Activated effector memory CD4-positive, alpha-beta T cell treated with Interleukin-2 at 50 U/mL for 16 hours (primary cell): Measurements from ENCODE around the gene PMVK.

ENCODE experiments used
- DNase-seq: peaks from one replicate; pipeline ENCODE4 v3.0.0-alpha.2; 2020

The PMVK gene

GRCh38 chr1:154876842-154877369 is 59.6 kb downstream of the PMVK start:
- no peak for DNase-seq
